ENCODE results near the gene FXYD7. TPM values are rescaled to one million over a fixed set of nuclear protein-coding genes. Genes with fewer than 3 reads are reported as not detected.
"Not testable (repeated sequence)": the region's sequence is repeated elsewhere in the genome, so short reads cannot be mapped to it uniquely, and the experiment has no call there.

FXYD7 gene
- total RNA-seq, 1 experiment from 2014 or later: not detected

DNA sequence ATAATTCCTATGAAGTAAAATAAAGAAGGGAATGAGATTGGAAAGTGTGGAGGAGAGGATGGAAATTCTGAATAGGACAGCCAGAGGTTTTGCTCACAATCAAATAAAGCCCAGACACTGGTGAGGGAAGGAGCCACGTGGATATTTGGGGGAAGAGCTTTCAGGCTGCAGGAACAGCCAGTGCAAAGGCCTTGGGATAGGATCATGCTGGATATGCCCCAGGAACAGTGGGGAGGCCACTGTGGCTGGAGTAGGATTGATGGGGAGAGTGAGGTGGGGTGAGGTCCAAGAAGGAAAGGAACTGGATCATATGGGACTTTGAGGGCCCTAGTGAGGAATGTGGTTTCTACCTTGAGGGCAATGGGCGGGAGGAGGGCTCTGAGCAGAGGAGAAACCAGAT lies 7.4 kb downstream of the FXYD7 start:
- Histone ChIP-seq H3K9me3 (no peaks in the 10 kb centered on the region), H3K27me3 (no peaks in the 10 kb centered on the region), H3K36me3 (no peaks in the 10 kb centered on the region), H3K4me3 (no peak overlapping the region)
- DNase-seq: no peak

GRCh38 chr19:35151273-35152065 lies 8.4 kb downstream of the FXYD7 start:
- no peaks in the 10 kb centered on the region for H3K27me3 ChIP-seq
- H3K4me3 ChIP-seq: no peak overlapping the region
- no peak for DNase-seq
- no peaks in the 10 kb centered on the region for H3K9me3 ChIP-seq
- H3K36me3 ChIP-seq: peaks cover 8% of the 10 kb centered on the region

DNA sequence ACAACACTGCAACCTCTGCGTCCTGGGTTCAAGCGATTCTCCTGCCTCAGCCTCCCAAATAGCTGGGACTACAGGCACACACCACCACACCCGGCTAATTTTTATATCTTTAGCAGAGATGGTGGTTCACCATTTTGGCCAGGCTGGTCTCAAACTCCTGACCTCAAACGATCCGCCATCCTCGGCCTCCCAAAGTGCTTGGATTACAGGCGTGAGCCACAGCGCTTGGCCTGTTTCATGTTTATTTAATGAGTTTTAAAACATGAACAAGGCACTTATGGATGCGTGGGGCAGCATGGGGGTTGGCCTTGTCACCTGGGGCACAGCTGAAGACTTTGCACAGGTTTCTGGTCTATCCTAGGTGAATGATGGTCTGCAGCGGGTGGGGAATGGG lies 10.1 kb downstream of the FXYD7 start:
- H3K27me3 ChIP-seq, H3K9me3 ChIP-seq, DNase-seq, H3K4me3 ChIP-seq: not testable (repeated sequence)
- peaks cover 25% of the 10 kb centered on the region for H3K36me3 ChIP-seq

- peak; percentile 56 for DNase-seq
- Histone ChIP-seq H3K9me3 (no peaks in the 10 kb centered on the region), H3K36me3 (peaks cover 33% of the 10 kb centered on the region), H3K4me3 (peak overlapping the region; percentile 83), H3K27me3 (no peaks in the 10 kb centered on the region)
Observed at GRCh38 chr19:35153701-35154524, 10.9 kb downstream of the FXYD7 start.

GRCh38 chr19:35154525-35155406 lies 11.7 kb downstream of the FXYD7 start, which contains the start of gene FXYD5:
Gene FXYD5 (plus strand): TSS chr19:35154735. CDS start chr19:35155551, 816 bp downstream.
- H3K4me3 ChIP-seq: peak within 1 kb of the TSS; percentile 83
- H3K27me3 ChIP-seq: no peaks in the 10 kb centered on the region
- H3K9me3 ChIP-seq: no peaks in the 10 kb centered on the region
- DNase-seq: peak; percentile 87
- H3K36me3 ChIP-seq: peaks cover 41% of the 10 kb centered on the region

- peak; percentile 16 for DNase-seq
- Histone ChIP-seq H3K36me3 (peaks cover 48% of the 10 kb centered on the region), H3K9me3 (no peaks in the 10 kb centered on the region), H3K27me3 (no peaks in the 10 kb centered on the region), H3K4me3 (peak overlapping the region; percentile 83)
Observed at GRCh38 chr19:35155441-35155840, 12.4 kb downstream of the FXYD7 start.

GRCh38 chr19:35155981-35156672 lies 13.1 kb downstream of the FXYD7 start:
- no peaks in the 10 kb centered on the region for H3K9me3 ChIP-seq
- DNase-seq: no peak
- peak overlapping the region; percentile 83 for H3K4me3 ChIP-seq
- H3K36me3 ChIP-seq: peaks cover 55% of the 10 kb centered on the region
- H3K27me3 ChIP-seq: no peaks in the 10 kb centered on the region

- no peak for DNase-seq
- no peaks in the 10 kb centered on the region for H3K27me3 ChIP-seq
- H3K36me3 ChIP-seq: peaks cover 60% of the 10 kb centered on the region
- no peak overlapping the region for H3K4me3 ChIP-seq
- H3K9me3 ChIP-seq: peaks cover 2% of the 10 kb centered on the region; the same call in 1 of the 2 replicates
Observed at GRCh38 chr19:35156673-35157014, 13.6 kb downstream of the FXYD7 start.

GRCh38 chr19:35157431-35157830 lies 14.4 kb downstream of the FXYD7 start:
- peaks cover 2% of the 10 kb centered on the region for H3K9me3 ChIP-seq
- no peaks in the 10 kb centered on the region for H3K27me3 ChIP-seq
- H3K36me3 ChIP-seq: peaks cover 68% of the 10 kb centered on the region
- no peak for DNase-seq
- no peak overlapping the region for H3K4me3 ChIP-seq

- H3K36me3 ChIP-seq: peaks cover 88% of the 10 kb centered on the region
- no peaks in the 10 kb centered on the region for H3K27me3 ChIP-seq
- H3K9me3 ChIP-seq: peaks cover 10% of the 10 kb centered on the region
- no peak overlapping the region for H3K4me3 ChIP-seq
- no peak for DNase-seq
Observed at GRCh38 chr19:35159606-35160005, 16.6 kb downstream of the FXYD7 start.

GRCh38 chr19:35160629-35161433 lies 17.8 kb downstream of the FXYD7 start:
- no peak for DNase-seq
- Histone ChIP-seq H3K36me3 (peaks cover 98% of the 10 kb centered on the region), H3K9me3 (peaks cover 11% of the 10 kb centered on the region)

GRCh38 chr19:35161434-35161743 lies 18.3 kb downstream of the FXYD7 start:
- Histone ChIP-seq H3K9me3 (peaks cover 11% of the 10 kb centered on the region), H3K4me3 (no peak overlapping the region), H3K27me3 (no peaks in the 10 kb centered on the region), H3K36me3 (peaks cover 99% of the 10 kb centered on the region)
- DNase-seq: no peak

More at GRCh38 chr19:35160629-35161433, 17.8 kb downstream of the FXYD7 start:
- Histone ChIP-seq H3K27me3 (no peaks in the 10 kb centered on the region), H3K4me3 (no peak overlapping the region)

DNA sequence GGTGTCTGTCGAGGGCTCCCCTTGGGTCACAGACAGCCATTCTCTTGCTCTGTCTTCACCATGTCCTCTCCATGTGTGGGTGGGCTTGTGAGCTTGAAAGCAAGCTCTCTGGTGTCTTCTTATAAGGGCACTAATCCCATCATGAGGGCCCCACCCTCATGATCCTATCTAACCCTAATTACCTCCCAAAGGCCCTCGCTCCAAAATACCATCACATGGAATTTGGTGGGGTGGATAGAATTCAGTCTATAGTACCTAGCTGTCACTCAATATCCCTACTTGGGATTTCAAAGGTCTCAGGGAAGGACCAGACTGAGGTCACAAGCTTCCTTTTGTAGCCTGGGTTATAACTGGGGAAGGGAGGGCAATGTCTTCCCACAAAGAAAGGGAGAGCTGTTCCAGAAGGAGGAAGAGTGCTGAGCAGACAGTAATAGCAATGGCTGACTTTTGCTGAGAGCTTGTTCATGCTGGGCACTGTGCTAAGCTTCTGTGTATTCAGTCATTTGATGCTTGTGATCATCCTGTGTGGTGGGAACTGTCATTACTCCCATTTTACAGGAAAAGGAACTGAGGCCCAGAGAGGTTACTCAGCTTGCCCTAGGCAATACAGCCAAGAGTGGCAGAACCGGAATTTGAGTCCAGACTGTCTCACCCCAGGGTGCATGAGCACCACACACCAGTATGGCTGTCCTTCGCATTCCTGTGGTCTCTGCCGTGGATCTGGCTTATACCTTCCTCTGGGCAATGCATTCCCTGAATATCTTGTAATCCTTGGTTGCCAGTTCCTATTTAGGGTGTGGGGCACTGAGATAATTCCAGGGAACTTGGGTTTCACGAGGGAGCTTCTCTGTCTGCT lies 19.6 kb downstream of the FXYD7 start:
- Histone ChIP-seq H3K4me3 (no peak overlapping the region), H3K36me3 (peaks cover 97% of the 10 kb centered on the region), H3K27me3 (no peaks in the 10 kb centered on the region), H3K9me3 (peaks cover 11% of the 10 kb centered on the region)
- DNase-seq: peak; percentile 52

- Histone ChIP-seq H3K9me3 (peaks cover 11% of the 10 kb centered on the region), H3K36me3 (peaks cover 92% of the 10 kb centered on the region), H3K27me3 (no peaks in the 10 kb centered on the region), H3K4me3 (no peak overlapping the region)
- DNase-seq: no peak
Observed at GRCh38 chr19:35164418-35164817, 21.4 kb downstream of the FXYD7 start.
